Muscle of leg (tissue), 11 donors: ENCODE data around the gene CHST12. TPM values are rescaled to one million over a fixed set of nuclear protein-coding genes. Genes with fewer than 3 reads are reported as not detected.

Experiments used
- DNase-seq: peaks from one replicate; pipeline ENCODE4 v3.0.0; 2013
- H3K27ac ChIP-seq: one replicate; pipeline ENCODE4 v1.5.1; 2013; ENCODE audit warnings: mild to moderate bottlenecking, low read length, control low read depth
- H3K27me3 ChIP-seq: one replicate; pipeline ENCODE4 v1.6.1; 2013; ENCODE audit warnings: low read length; ENCODE audit not compliant: control insufficient read depth, insufficient read depth
- H3K36me3 ChIP-seq: one replicate; pipeline ENCODE4 v1.6.1; 2013; ENCODE audit warnings: low read length; ENCODE audit not compliant: control insufficient read depth, insufficient read depth
- H3K4me1 ChIP-seq: one replicate; pipeline ENCODE4 v1.6.1; 2013; ENCODE audit warnings: low read length; ENCODE audit not compliant: control insufficient read depth, insufficient read depth
- H3K4me3 ChIP-seq: one replicate; pipeline ENCODE4 v1.5.1; 2013; ENCODE audit warnings: low read length, control low read depth
- H3K9me3 ChIP-seq: replicated peaks from 2 replicates; pipeline ENCODE4 v1.6.1; 2013; ENCODE audit warnings: low read depth, low read length; ENCODE audit not compliant: control insufficient read depth
- WGBS: methylation state at CpG from one replicate; pipeline ENCODE4 v1.1.5; 2013; ENCODE audit warnings: missing lambda C conversion rate; ENCODE audit not compliant: insufficient coverage; 5-methylcytosine and 5-hydroxymethylcytosine counted together
- polyA plus RNA-seq, 8 donors: library from polyadenylated mRNA; unstranded; fragments of 120-200 nt; gene quantifications; one replicate each; pipeline versions ENCODE4 v1.2.1 to v1.2.3, GENCODE V29; 2013; ENCODE audit warnings: inconsistent platforms in 1 of 8, low replicate concordance in 1 of 8; ENCODE audit not compliant: insufficient read length in 8 of 8, insufficient read depth in 1 of 8
- total RNA-seq: library from RNA; stranded (reverse); fragments of 120-200 nt; gene quantifications from one replicate; pipeline ENCODE4 v1.2.4, GENCODE V29; 2013

The CHST12 gene
- total and polyA plus RNA-seq, 9 donors: 5.7 to 13.8 (median 11.9) TPM

DNA sequence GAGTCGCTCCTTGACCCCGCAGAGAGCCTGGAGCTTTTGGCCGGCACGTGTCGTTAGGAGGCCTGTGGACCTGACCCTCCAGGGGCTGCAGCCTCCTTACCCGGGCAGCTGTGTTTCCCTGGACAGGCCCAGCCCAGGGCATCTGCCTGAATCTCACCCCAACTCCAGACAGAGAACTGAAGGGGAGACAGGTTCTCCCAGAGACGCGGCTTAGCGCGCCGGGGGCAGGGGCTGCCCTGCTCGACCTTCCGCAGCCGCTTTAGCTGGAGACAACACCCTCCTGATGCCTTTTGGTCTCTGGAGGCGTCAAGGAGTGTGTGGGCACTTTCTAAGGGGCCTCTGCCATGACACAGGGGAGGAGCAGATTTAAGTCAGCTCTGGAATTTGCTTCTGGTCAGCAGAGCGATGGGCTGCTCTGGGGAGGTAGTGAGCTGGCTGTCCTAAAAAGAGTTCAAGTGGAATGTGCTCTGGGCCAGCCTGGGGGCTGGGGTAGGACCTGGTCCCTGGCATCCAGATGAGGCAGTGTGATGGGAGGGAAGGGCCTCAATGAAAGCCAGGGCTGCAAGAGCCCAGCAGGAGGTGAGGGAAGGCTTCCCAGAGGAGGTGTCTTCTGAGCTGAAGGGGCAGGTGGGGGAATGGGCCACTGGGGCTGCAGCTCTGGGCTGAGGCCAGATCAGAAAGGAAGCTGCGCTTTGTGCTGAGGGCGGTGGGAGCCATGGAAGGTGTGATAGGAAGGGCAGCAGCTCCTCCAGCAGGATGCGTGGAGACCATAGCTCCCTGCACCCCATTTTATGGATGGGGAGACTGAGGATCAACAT, 67.0 kb downstream of the CHST12 start:
- DNase-seq: no peak
- 63% methylated on average over 17 of the region's 19 CpGs for WGBS
- H3K27ac ChIP-seq: no peak overlapping the region
- no peaks in the 10 kb centered on the region for H3K36me3 ChIP-seq
- no peaks in the 10 kb centered on the region for H3K9me3 ChIP-seq
- H3K4me1 ChIP-seq: peaks cover 13% of the 10 kb centered on the region
- no peak overlapping the region for H3K4me3 ChIP-seq
- peaks cover 3% of the 10 kb centered on the region for H3K27me3 ChIP-seq

GRCh38 chr7:2471022-2471329, 67.6 kb downstream of the CHST12 start:
- Histone ChIP-seq H3K36me3 (no peaks in the 10 kb centered on the region), H3K27ac (no peak overlapping the region), H3K9me3 (no peaks in the 10 kb centered on the region), H3K4me3 (no peak overlapping the region), H3K27me3 (peaks cover 3% of the 10 kb centered on the region), H3K4me1 (peaks cover 13% of the 10 kb centered on the region)
- DNase-seq: peak; percentile 22
- WGBS: 39% methylated on average over 3 of the region's 5 CpGs

DNA sequence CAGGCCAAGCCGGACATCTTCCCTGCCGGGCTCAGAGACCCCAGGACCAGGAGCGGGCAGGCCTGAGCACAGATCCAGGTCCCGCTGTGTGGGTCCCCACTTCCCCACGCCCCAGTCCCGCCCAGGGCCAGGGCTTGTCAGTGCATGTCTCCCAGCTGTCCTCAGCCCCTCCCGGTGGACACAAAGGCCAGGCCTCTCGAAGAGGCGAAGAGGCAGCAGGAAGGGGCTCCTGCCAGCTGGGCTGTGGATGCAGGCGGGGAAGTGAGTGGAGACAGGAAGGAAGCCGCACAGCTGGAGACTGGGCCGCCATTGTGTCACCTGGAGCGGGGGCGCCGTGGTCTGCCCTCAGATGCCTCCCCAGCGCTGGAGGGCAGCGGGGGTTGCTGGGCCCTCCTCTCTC, 68.0 kb downstream of the CHST12 start:
- H3K27me3 ChIP-seq: peaks cover 3% of the 10 kb centered on the region
- 23% methylated on average over 12 of the region's 17 CpGs for WGBS
- no peak overlapping the region for H3K4me3 ChIP-seq
- no peaks in the 10 kb centered on the region for H3K36me3 ChIP-seq
- DNase-seq: peak; percentile 84
- no peaks in the 10 kb centered on the region for H3K9me3 ChIP-seq
- peaks cover 13% of the 10 kb centered on the region for H3K4me1 ChIP-seq
- H3K27ac ChIP-seq: no peak overlapping the region

GRCh38 chr7:2472739-2473138, 69.3 kb downstream of the CHST12 start:
- H3K27ac ChIP-seq: no peak overlapping the region
- no peaks in the 10 kb centered on the region for H3K9me3 ChIP-seq
- WGBS: 85% methylated on average over 4 of the region's 6 CpGs
- peaks cover 22% of the 10 kb centered on the region for H3K4me1 ChIP-seq
- H3K36me3 ChIP-seq: no peaks in the 10 kb centered on the region
- no peak overlapping the region for H3K4me3 ChIP-seq
- no peak for DNase-seq
- H3K27me3 ChIP-seq: peaks cover 7% of the 10 kb centered on the region

- no peak for DNase-seq
- Histone ChIP-seq H3K27ac (no peak overlapping the region), H3K27me3 (peaks cover 9% of the 10 kb centered on the region), H3K9me3 (no peaks in the 10 kb centered on the region), H3K4me1 (peaks cover 30% of the 10 kb centered on the region), H3K36me3 (no peaks in the 10 kb centered on the region), H3K4me3 (no peak overlapping the region)
- 90% methylated on average over 2 of the region's 12 CpGs for WGBS
Observed at GRCh38 chr7:2473496-2474180, 70.2 kb downstream of the CHST12 start.

DNA sequence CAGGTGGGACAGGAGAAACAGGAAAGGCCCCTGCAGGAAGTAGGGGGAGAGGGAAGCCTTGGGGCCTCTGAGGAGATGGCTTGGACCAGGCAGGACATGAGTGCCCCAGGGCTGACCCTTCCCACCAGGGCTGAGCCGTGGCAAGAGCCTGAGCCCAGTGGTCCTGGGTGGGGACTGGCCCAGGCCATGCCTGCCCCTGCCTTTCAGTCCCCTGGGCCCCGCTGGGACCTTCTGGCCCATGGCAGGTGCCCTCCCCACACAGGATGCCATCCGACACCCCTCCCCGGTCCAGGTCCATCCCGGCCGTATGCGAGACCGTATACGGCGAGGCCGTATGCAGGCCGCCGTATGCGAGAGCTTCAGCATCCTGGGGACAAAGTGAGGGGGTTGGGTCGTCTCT, 70.8 kb downstream of the CHST12 start:
- Histone ChIP-seq H3K4me3 (no peak overlapping the region), H3K9me3 (no peaks in the 10 kb centered on the region), H3K36me3 (no peaks in the 10 kb centered on the region), H3K27me3 (peaks cover 10% of the 10 kb centered on the region), H3K4me1 (peaks cover 34% of the 10 kb centered on the region), H3K27ac (no peak overlapping the region)
- DNase-seq: no peak
- WGBS: 46% methylated on average over 2 of the region's 15 CpGs

GRCh38 chr7:2474813-2475677, 71.6 kb downstream of the CHST12 start:
- Histone ChIP-seq H3K4me1 (peaks cover 42% of the 10 kb centered on the region), H3K4me3 (no peak overlapping the region), H3K9me3 (no peaks in the 10 kb centered on the region), H3K27me3 (peaks cover 10% of the 10 kb centered on the region), H3K27ac (no peak overlapping the region), H3K36me3 (no peaks in the 10 kb centered on the region)
- DNase-seq: peak; percentile 10
- 77% methylated on average over 20 of the region's 28 CpGs for WGBS

DNA sequence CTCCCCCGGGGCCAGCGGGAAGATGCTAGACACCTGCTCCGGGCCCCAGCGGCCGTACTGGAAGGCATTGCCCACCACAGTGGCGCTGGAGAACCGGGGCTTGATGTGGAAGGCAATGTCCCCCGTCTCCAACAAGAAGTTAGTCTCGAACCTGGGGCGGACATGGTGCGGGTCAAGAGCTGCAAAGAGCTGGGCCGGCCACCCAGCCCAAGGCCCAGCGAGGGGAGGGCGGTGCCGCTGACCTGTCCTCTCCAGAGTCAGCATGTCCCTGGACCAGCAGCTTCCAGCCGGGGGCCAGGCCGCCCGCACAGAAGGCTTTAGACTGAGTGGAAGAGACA, 72.2 kb downstream of the CHST12 start:
- Histone ChIP-seq H3K27ac (no peak overlapping the region), H3K27me3 (peaks cover 10% of the 10 kb centered on the region), H3K4me1 (peaks cover 48% of the 10 kb centered on the region), H3K4me3 (no peak overlapping the region), H3K36me3 (no peaks in the 10 kb centered on the region), H3K9me3 (no peaks in the 10 kb centered on the region)
- 93% methylated on average over 9 of the region's 18 CpGs for WGBS
- DNase-seq: no peak

DNA sequence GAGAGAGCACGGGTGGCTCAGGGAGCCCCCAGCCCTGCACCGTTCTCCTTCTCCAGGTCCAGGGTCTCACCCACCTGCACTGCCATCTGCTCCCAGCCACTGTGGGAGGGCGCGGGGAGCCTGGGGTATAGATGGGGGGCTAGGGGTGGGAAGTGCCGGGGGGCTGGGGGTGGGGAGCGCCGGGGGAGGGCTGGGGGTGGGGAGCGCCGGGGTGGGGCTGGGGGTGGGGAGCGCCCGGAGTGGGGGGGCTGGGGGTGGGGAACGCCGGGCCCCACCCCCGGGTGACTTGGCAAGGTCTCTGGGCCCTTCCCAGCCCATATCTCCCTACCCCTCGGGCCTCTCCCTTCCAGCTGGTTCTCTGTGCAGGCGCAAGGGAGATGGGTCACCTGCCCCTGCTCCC, 72.9 kb downstream of the CHST12 start, which contains the start of gene GRIFIN:
Gene GRIFIN, minus strand, starts transcription at position 101 of the 400 bp plus-strand sequence. Its CDS starts 15 bp downstream, at position 86.
- peaks cover 10% of the 10 kb centered on the region for H3K27me3 ChIP-seq

More for the DNA sequence above, 72.9 kb downstream of the CHST12 start, which contains the start of gene GRIFIN:
- Histone ChIP-seq H3K36me3 (no peaks in the 10 kb centered on the region), H3K4me1 (peaks cover 43% of the 10 kb centered on the region), H3K9me3 (no peaks in the 10 kb centered on the region), H3K4me3 (no peak within 1 kb of the TSS), H3K27ac (no peak within 1 kb of the TSS)
- no peak for DNase-seq
- WGBS: 60% methylated on average over 2 of the region's 16 CpGs
